Measurements from ENCODE around the gene FFAR3. TPM values are rescaled to one million over a fixed set of nuclear protein-coding genes. Genes with fewer than 3 reads are reported as not detected.
"Not testable (repeated sequence)": the region's sequence is repeated elsewhere in the genome, so short reads cannot be mapped to it uniquely, and the experiment has no call there.

The FFAR3 gene
- total RNA-seq, 1 donor from 2014 or later = 0.31 TPM

GRCh38 chr19:35399948-35400772 lies 41.9 kb downstream of the FFAR3 start:
- Mint-ChIP-seq H3K4me1 (peaks cover 5% of the 10 kb centered on the region), H3K4me3 (no peak overlapping the region), H3K36me3 (no peaks in the 10 kb centered on the region), H3K27me3 (ENCODE audit: low read depth) (peaks cover 1% of the 10 kb centered on the region), H3K27ac (no peak overlapping the region), H3K9me3 (no peaks in the 10 kb centered on the region)
- DNase-seq (ENCODE audit: low spot score in 2 of 2, unreplicated experiment in 2 of 2) = no peak
- no peak for TF ChIP-seq CTCF (IDR thresholded peaks at IDR 0.05; ENCODE audit: unreplicated experiment)

- no peak overlapping the region for H3K27ac Mint-ChIP-seq
- H3K27me3 Mint-ChIP-seq (ENCODE audit: low read depth) = peaks cover 1% of the 10 kb centered on the region
- no peak for DNase-seq (ENCODE audit: low spot score in 2 of 2, unreplicated experiment in 2 of 2)
- H3K4me3 Mint-ChIP-seq = no peak overlapping the region
- no peaks in the 10 kb centered on the region for H3K36me3 Mint-ChIP-seq
- no peak for TF ChIP-seq CTCF (IDR thresholded peaks at IDR 0.05; ENCODE audit: unreplicated experiment)
- no peaks in the 10 kb centered on the region for H3K9me3 Mint-ChIP-seq
- peaks cover 6% of the 10 kb centered on the region for H3K4me1 Mint-ChIP-seq
Measured at GRCh38 chr19:35400773-35401100, 42.5 kb downstream of the FFAR3 start.

GRCh38 chr19:35401416-35401815 lies 43.2 kb downstream of the FFAR3 start:
- not testable (repeated sequence) for H3K36me3 Mint-ChIP-seq

GRCh38 chr19:35403116-35403760 lies 45.0 kb downstream of the FFAR3 start:
- no peaks in the 10 kb centered on the region for H3K9me3 Mint-ChIP-seq
- peaks cover 2% of the 10 kb centered on the region for H3K4me1 Mint-ChIP-seq
- H3K27ac Mint-ChIP-seq = no peak overlapping the region
- H3K27me3 Mint-ChIP-seq (ENCODE audit: low read depth) = peaks cover 11% of the 10 kb centered on the region
- no peak for DNase-seq (ENCODE audit: low spot score in 2 of 2, unreplicated experiment in 2 of 2)
- no peak overlapping the region for H3K4me3 Mint-ChIP-seq
- TF ChIP-seq CTCF (IDR thresholded peaks at IDR 0.05; ENCODE audit: unreplicated experiment) = no peak
- H3K36me3 Mint-ChIP-seq = no peaks in the 10 kb centered on the region

More at GRCh38 chr19:35401416-35401815, 43.2 kb downstream of the FFAR3 start:
- not testable (repeated sequence) for H3K4me3 Mint-ChIP-seq; H3K27me3 Mint-ChIP-seq (ENCODE audit: low read depth); H3K27ac Mint-ChIP-seq; DNase-seq (ENCODE audit: low spot score in 2 of 2, unreplicated experiment in 2 of 2); H3K4me1 Mint-ChIP-seq; H3K9me3 Mint-ChIP-seq

- TF ChIP-seq CTCF (IDR thresholded peaks at IDR 0.05; ENCODE audit: unreplicated experiment) = no peak
- H3K9me3 Mint-ChIP-seq = no peaks in the 10 kb centered on the region
- H3K4me3 Mint-ChIP-seq = no peak overlapping the region
- no peak for DNase-seq (ENCODE audit: low spot score in 2 of 2, unreplicated experiment in 2 of 2)
- H3K27me3 Mint-ChIP-seq (ENCODE audit: low read depth) = peaks cover 19% of the 10 kb centered on the region
- peaks cover 5% of the 10 kb centered on the region for H3K4me1 Mint-ChIP-seq
- no peaks in the 10 kb centered on the region for H3K36me3 Mint-ChIP-seq
- H3K27ac Mint-ChIP-seq = no peak overlapping the region
Measured at GRCh38 chr19:35404879-35405622, 46.8 kb downstream of the FFAR3 start.

GRCh38 chr19:35407619-35408018 lies 49.4 kb downstream of the FFAR3 start:
- TF ChIP-seq CTCF (IDR thresholded peaks at IDR 0.05; ENCODE audit: unreplicated experiment) = no peak
- no peaks in the 10 kb centered on the region for H3K9me3 Mint-ChIP-seq
- H3K4me1 Mint-ChIP-seq = peaks cover 8% of the 10 kb centered on the region
- no peaks in the 10 kb centered on the region for H3K36me3 Mint-ChIP-seq
- H3K27ac Mint-ChIP-seq = no peak overlapping the region
- DNase-seq (ENCODE audit: low spot score in 2 of 2, unreplicated experiment in 2 of 2) = no peak
- H3K27me3 Mint-ChIP-seq (ENCODE audit: low read depth) = peaks cover 32% of the 10 kb centered on the region
- no peak overlapping the region for H3K4me3 Mint-ChIP-seq
